SK-N-SH treated with all-trans-retinoic acid at 6 μM for 48 hours (cell line): ENCODE measurements around the gene SGPL1.

ENCODE experiments used
- ATAC-seq: fragments of 200-7000 bp; cut with Tn5 transposase; 3 replicates; pipeline ENCODE4 v1.9.1; 2020; ENCODE audit warnings: mild to moderate bottlenecking, moderate library complexity
- ARNTL ChIP-seq: fragments of 450-650 bp; formaldehyde crosslinking; IDR thresholded peaks from 2 replicates; pipeline ENCODE4 v1.5.0; 2020; ENCODE audit warnings: low read depth, mild to moderate bottlenecking, moderate library complexity, borderline replicate concordance
- BACH2 ChIP-seq: fragments of 250-450 bp; sonication (Bioruptor Pico); IDR thresholded peaks from 2 replicates; pipeline ENCODE4 v1.9.0; 2021; ENCODE audit warnings: mild to moderate bottlenecking, borderline replicate concordance
- CREB5 ChIP-seq: fragments of 250-450 bp; sonication (Bioruptor Pico); IDR thresholded peaks from 2 replicates; pipeline ENCODE4 v1.5.1; 2020; ENCODE audit warnings: low read depth, mild to moderate bottlenecking, moderate library complexity
- CSDC2 ChIP-seq: fragments of 250-450 bp; sonication (Bioruptor Pico); IDR thresholded peaks from 2 replicates; pipeline ENCODE4 v1.5.0; 2020; ENCODE audit warnings: mild to moderate bottlenecking, moderate library complexity
- ESRRG ChIP-seq: fragments of 250-450 bp; sonication (Bioruptor Pico); IDR thresholded peaks from 2 replicates; pipeline ENCODE4 v1.6.1; 2021; ENCODE audit warnings: mild to moderate bottlenecking
- GLIS3 ChIP-seq: fragments of 250-450 bp; sonication (Bioruptor Pico); IDR thresholded peaks from 2 replicates; pipeline ENCODE4 v1.5.0; 2020; ENCODE audit warnings: mild to moderate bottlenecking, moderate library complexity
- ISL1 ChIP-seq: fragments of 250-450 bp; sonication (Bioruptor Pico); IDR thresholded peaks from 2 replicates; pipeline ENCODE4 v2.1.2; 2022; ENCODE audit warnings: mild to moderate bottlenecking, moderate library complexity
- POU6F1 ChIP-seq: fragments of 250-450 bp; sonication (Bioruptor Pico); IDR thresholded peaks from 2 replicates; pipeline ENCODE4 v1.8.0; 2021; ENCODE audit warnings: low read depth, mild to moderate bottlenecking, moderate library complexity, borderline replicate concordance
- PPARA ChIP-seq: fragments of 250-450 bp; sonication (Bioruptor Pico); IDR thresholded peaks from 2 replicates; pipeline ENCODE4 v1.5.0; 2020; ENCODE audit warnings: mild to moderate bottlenecking, borderline replicate concordance
- RARB ChIP-seq: fragments of 250-450 bp; sonication (Bioruptor Pico); IDR thresholded peaks from 2 replicates; pipeline ENCODE4 v1.8.0; 2021; ENCODE audit warnings: mild to moderate bottlenecking, moderate library complexity
- SNAI2 ChIP-seq: fragments of 250-450 bp; sonication (Bioruptor Pico); IDR thresholded peaks from 2 replicates; pipeline ENCODE4 v1.5.0; 2020; ENCODE audit warnings: mild to moderate bottlenecking, moderate library complexity
- TOX ChIP-seq: fragments of 250-450 bp; sonication (Bioruptor Pico); IDR thresholded peaks from 2 replicates; pipeline ENCODE4 v1.8.0; 2021; ENCODE audit warnings: mild to moderate bottlenecking, moderate library complexity, borderline replicate concordance
- TSHZ2 ChIP-seq: fragments of 250-450 bp; sonication (Bioruptor Pico); IDR thresholded peaks from 2 replicates; pipeline ENCODE4 v1.5.0; 2020; ENCODE audit warnings: mild to moderate bottlenecking, moderate library complexity
- ZC3H10 ChIP-seq: fragments of 250-450 bp; sonication (Bioruptor Pico); IDR thresholded peaks from 2 replicates; pipeline ENCODE4 v1.5.1; 2021; ENCODE audit warnings: mild to moderate bottlenecking, moderate library complexity
- ZFP3 ChIP-seq: fragments of 250-450 bp; sonication (Bioruptor Pico); IDR thresholded peaks from 2 replicates; pipeline ENCODE4 v1.5.0; 2020; ENCODE audit warnings: mild to moderate bottlenecking, moderate library complexity
- ZNF565 ChIP-seq: fragments of 450-650 bp; formaldehyde crosslinking; conservative IDR thresholded peaks from 2 replicates; pipeline ENCODE4 v1.5.0; 2020; ENCODE audit warnings: low read depth, mild to moderate bottlenecking, moderate library complexity
- ZNF70 ChIP-seq: fragments of 450-650 bp; formaldehyde crosslinking; IDR thresholded peaks from 2 replicates; pipeline ENCODE4 v1.5.0; 2020; ENCODE audit warnings: mild to moderate bottlenecking, moderate library complexity
- ZNF8 ChIP-seq: fragments of 450-650 bp; formaldehyde crosslinking; IDR thresholded peaks from 2 replicates; pipeline ENCODE4 v1.5.0; 2020; ENCODE audit warnings: mild to moderate bottlenecking, moderate library complexity

Gene SGPL1

GRCh38 chr10:70803775-70804420 lies 11.8 kb upstream of the SGPL1 start (continued):
- TF ChIP-seq CREB5 (CRISPR knock-in tag) (no peak), ZNF565 (CRISPR knock-in tag) (no peak)

- TF ChIP-seq ZFP3 (CRISPR knock-in tag) (no peak), RARB (CRISPR knock-in tag) (no peak), BACH2 (CRISPR knock-in tag) (no peak), PPARA (CRISPR knock-in tag) (no peak), SNAI2 (CRISPR knock-in tag) (no peak), ZC3H10 (CRISPR knock-in tag) (no peak), ISL1 (CRISPR knock-in tag) (no peak)
- TF ChIP-seq, all 23 proteins: peak for 0
- ATAC-seq: no peak
Measured at GRCh38 chr10:70804421-70804808, 11.3 kb upstream of the SGPL1 start.

GRCh38 chr10:70805619-70806215 lies 10.0 kb upstream of the SGPL1 start:
- no peak for ATAC-seq
- TF ChIP-seq CREB5 (CRISPR knock-in tag): no peak

GRCh38 chr10:70806841-70807240 lies 8.9 kb upstream of the SGPL1 start:
- ATAC-seq: no peak

GRCh38 chr10:70807556-70807955 lies 8.2 kb upstream of the SGPL1 start:
- no peak for TF ChIP-seq ARNTL (CRISPR knock-in tag)
- TF ChIP-seq BACH2 (CRISPR knock-in tag): no peak
- TF ChIP-seq ISL1 (CRISPR knock-in tag): no peak
- TF ChIP-seq ZNF8: no peak
- no peak for TF ChIP-seq POU6F1 (CRISPR knock-in tag)
- TF ChIP-seq, all 23 proteins: peak for 0
- no peak for ATAC-seq

More at GRCh38 chr10:70806841-70807240, 8.9 kb upstream of the SGPL1 start:
- no peak for TF ChIP-seq TOX (CRISPR knock-in tag)
- TF ChIP-seq ESRRG (CRISPR knock-in tag): no peak
- no peak for TF ChIP-seq POU6F1 (CRISPR knock-in tag)
- TF ChIP-seq ZNF70 (CRISPR knock-in tag): no peak
- TF ChIP-seq SNAI2 (CRISPR knock-in tag): no peak
- no peak for TF ChIP-seq CSDC2
- no peak for TF ChIP-seq PPARA (CRISPR knock-in tag)
- TF ChIP-seq GLIS3 (CRISPR knock-in tag): no peak
- no peak for TF ChIP-seq TSHZ2 (CRISPR knock-in tag)
- TF ChIP-seq, all 23 proteins: peak for 0
